Heart right ventricle (tissue), 16 donors: ENCODE results near the gene OTOGL. TPM values are rescaled to one million over a fixed set of nuclear protein-coding genes. Genes with fewer than 3 reads are reported as not detected.

Experiments used
- ATAC-seq, 8 donors: fragments of 200-7000 bp; cut with Tn5 transposase; one replicate each; pipeline ENCODE4 v1.9.1; 2020; ENCODE audit warnings: mild to moderate bottlenecking in 8 of 8, moderate library complexity in 8 of 8, moderate number of reproducible peaks in 1 of 8
- DNase-seq, 2 donors: peaks; one replicate each; pipeline ENCODE4 v3.0.0-alpha.2; 2020
- H3K27ac ChIP-seq, 10 donors: fragments of 200-600 bp; sonication (generic) in 2 of 10; one replicate each; pipeline versions ENCODE4 v1.5.0 to v1.8.0; 2020 to 2022; ENCODE audit warnings: mild to moderate bottlenecking in 3 of 10
- H3K27me3 ChIP-seq, 7 donors: fragments of 200-600 bp; one replicate each; pipeline ENCODE4 v1.8.0; 2021 to 2022; ENCODE audit warnings: mild to moderate bottlenecking in 2 of 7
- H3K36me3 ChIP-seq, 9 donors: fragments of 200-600 bp; sonication (generic) in 1 of 9; one replicate each; pipeline versions ENCODE4 v1.5.0 to v1.8.0; 2020 to 2022; ENCODE audit warnings: mild to moderate bottlenecking in 2 of 9
- H3K4me1 ChIP-seq, 9 donors: fragments of 200-600 bp; sonication (generic) in 1 of 9; one replicate each; pipeline versions ENCODE4 v1.5.0 to v1.8.0; 2020 to 2022; ENCODE audit warnings: mild to moderate bottlenecking in 4 of 9
- H3K4me3 ChIP-seq, 10 donors: fragments of 200-600 bp; sonication (generic) in 2 of 10; one replicate each; pipeline versions ENCODE4 v1.5.0 to v1.8.0; 2020 to 2022; ENCODE audit warnings: mild to moderate bottlenecking in 7 of 10, moderate library complexity in 2 of 10
- H3K9me3 ChIP-seq, 11 donors: fragments of 200-600 bp in 10 of 11; sonication (generic) in 2 of 11; one replicate each; pipeline versions ENCODE4 v1.5.0 to v1.8.0; 2013 to 2022; ENCODE audit warnings: mild to moderate bottlenecking in 2 of 11, control low read depth in 1 of 11, moderate library complexity in 1 of 11
- WGBS, 2 donors: extraction: QIAGEN DNeasy Blood & Tissue Kit; methylation state at CpG; one replicate each; pipeline ENCODE4 v1.1.7; 2013; ENCODE audit warnings: inconsistent platforms in 1 of 2; 5-methylcytosine and 5-hydroxymethylcytosine counted together
- intact Hi-C, 10 donors: fragments of 100-400 bp; cut with DNase I; formaldehyde crosslinking; loops; one replicate each; pipeline versions ENCODE4 v1.11.1 to v1.14.2; 2022
- polyA plus RNA-seq, 2 donors: library from polyadenylated mRNA; stranded (reverse); fragments of 200-250 nt; gene quantifications; one replicate each; pipeline ENCODE4 v1.2.3, GENCODE V29; 2013
- total RNA-seq, 10 donors: library from RNA; stranded (reverse); fragmentation: NEBNext Ultra II Directional in 3 of 10; extraction: Animal tissue kit (Norgen Biotek cat#: 25700) in 3 of 10; gene quantifications; one replicate each; pipeline versions ENCODE4 v1.2.1 to v1.2.4, GENCODE V29; 2021 to 2023
- TF ChIP-seq, protein P1 (sequence below), 9 donors: fragments of 200-600 bp; sonication (generic) in 2 of 9; IDR thresholded peaks; one replicate each; pipeline versions ENCODE4 v1.5.0 to v1.8.0; 2021 to 2022; ENCODE audit warnings: antibody characterized with exemption in 9 of 9, mild to moderate bottlenecking in 5 of 9, moderate library complexity in 1 of 9
- donor health status: Arrhythmogenic right ventricular cardiomyopathy.
- donor health status: ischemic (EF 13 %, LVEDD 7.1; RV severe dilation, severe dysfunction).
- donor health status: healthy with polysubstance abuse.
- donor health status: DM: no; HTN: yes; CAD: no.
- donor health status: DM: no; HTN: no; CAD: no.
- donor health status: ischemic (EF 25% LVEDD 6.9; RV normal size, moderate dysfunction).
- donor health status: ischemic (EF 25% LVEDD 5.7; RV mildly dilated, moderate dysfunction).
- donor health status: healthy.
- donor health status: DM: yes; HTN: yes; CAD: no.
- donor health status: Ischemic cardiomyopathy.
- donor health status: ischemic (EF 35%, LVEDD 5.7; RV mildly dilated, moderate dysfunction).
- donor health status: nonischemic (EF 11% LVEDD 7.7; RV severe dilation, severe dysfunction).
- donor health status: DM: yes; HTN: yes; CAD: no.
- donor health status: PGD.
- donor health status: ischemic (EF 29% LVEDD 5.4; RV normal size, mild dysfunction).
- donor health status: nonischemic (EF 23%, LVEDD 6.1; RV moderate dilation, normal function).

Gene OTOGL
- total and polyA plus RNA-seq, 12 donors: 0.04 to 1.4 (median 0.24) TPM

- TF ChIP-seq, protein P1, sequence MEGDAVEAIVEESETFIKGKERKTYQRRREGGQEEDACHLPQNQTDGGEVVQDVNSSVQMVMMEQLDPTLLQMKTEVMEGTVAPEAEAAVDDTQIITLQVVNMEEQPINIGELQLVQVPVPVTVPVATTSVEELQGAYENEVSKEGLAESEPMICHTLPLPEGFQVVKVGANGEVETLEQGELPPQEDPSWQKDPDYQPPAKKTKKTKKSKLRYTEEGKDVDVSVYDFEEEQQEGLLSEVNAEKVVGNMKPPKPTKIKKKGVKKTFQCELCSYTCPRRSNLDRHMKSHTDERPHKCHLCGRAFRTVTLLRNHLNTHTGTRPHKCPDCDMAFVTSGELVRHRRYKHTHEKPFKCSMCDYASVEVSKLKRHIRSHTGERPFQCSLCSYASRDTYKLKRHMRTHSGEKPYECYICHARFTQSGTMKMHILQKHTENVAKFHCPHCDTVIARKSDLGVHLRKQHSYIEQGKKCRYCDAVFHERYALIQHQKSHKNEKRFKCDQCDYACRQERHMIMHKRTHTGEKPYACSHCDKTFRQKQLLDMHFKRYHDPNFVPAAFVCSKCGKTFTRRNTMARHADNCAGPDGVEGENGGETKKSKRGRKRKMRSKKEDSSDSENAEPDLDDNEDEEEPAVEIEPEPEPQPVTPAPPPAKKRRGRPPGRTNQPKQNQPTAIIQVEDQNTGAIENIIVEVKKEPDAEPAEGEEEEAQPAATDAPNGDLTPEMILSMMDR (IDR thresholded peaks at IDR 0.05): no peak
- Histone ChIP-seq H3K4me1 (no peaks in the 10 kb centered on the region), H3K27ac (no peak overlapping the region), H3K36me3 (no peaks in the 10 kb centered on the region), H3K27me3 (no peaks in the 10 kb centered on the region), H3K4me3 (no peak overlapping the region), H3K9me3 (peaks cover 0 to 5% (median 0%) of the 10 kb centered on the region in 11 donors)
- DNase-seq (no peak), ATAC-seq (no peak)
- intact Hi-C loops: no loop called here
These were observed 30.7 kb downstream of the OTOGL start for GRCh38 chr12:80129895-80130530.

GRCh38 chr12:80135624-80136023, 36.3 kb downstream of the OTOGL start:
- H3K9me3 ChIP-seq: no peaks in the 10 kb centered on the region
- no peaks in the 10 kb centered on the region for H3K36me3 ChIP-seq
- H3K27ac ChIP-seq: no peak overlapping the region
- H3K4me1 ChIP-seq: no peaks in the 10 kb centered on the region
- WGBS, 2 donors: 97 to 99% methylated on average over 3 of the region's 3 CpGs
- TF ChIP-seq, protein P1 (IDR thresholded peaks at IDR 0.05): no peak
- DNase-seq (no peak), ATAC-seq (no peak)
- H3K27me3 ChIP-seq: no peaks in the 10 kb centered on the region
- intact Hi-C loops: no loop called here
- H3K4me3 ChIP-seq: no peak overlapping the region

- ATAC-seq: no peak
- intact Hi-C loops: no loop called here
These were observed 40.7 kb downstream of the OTOGL start for GRCh38 chr12:80140005-80140404.

DNA sequence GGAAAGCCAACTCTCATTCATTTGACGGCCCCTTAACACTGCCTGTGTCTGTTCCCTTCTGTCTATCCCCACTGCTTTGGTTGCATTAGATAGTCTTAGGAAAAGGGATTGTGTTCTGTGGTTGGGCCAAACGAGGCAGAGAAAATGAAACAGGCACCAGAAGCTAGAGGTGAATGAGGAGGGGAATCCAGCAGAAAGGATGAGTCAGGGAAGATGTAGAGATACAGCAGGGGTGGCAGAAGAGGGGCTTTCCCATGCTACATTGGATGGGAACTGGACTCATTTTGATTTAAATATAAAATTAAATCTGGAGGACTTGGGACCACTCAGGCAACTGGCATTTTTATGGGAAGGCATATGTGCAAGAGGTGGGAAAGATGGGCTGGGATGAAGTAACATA, 43.3 kb downstream of the OTOGL start:
- no peaks in the 10 kb centered on the region for H3K36me3 ChIP-seq
- TF ChIP-seq, protein P1 (IDR thresholded peaks at IDR 0.05): no peak
- no peak overlapping the region for H3K27ac ChIP-seq
- H3K27me3 ChIP-seq: no peaks in the 10 kb centered on the region
- WGBS, 2 donors: 56 to 76% methylated on average over 2 of the region's 2 CpGs
- intact Hi-C loops: no loop called here
- no peak overlapping the region for H3K4me3 ChIP-seq
- ATAC-seq (no peak), DNase-seq (no peak)
- no peaks in the 10 kb centered on the region for H3K4me1 ChIP-seq
- no peaks in the 10 kb centered on the region for H3K9me3 ChIP-seq

More at GRCh38 chr12:80140005-80140404, 40.7 kb downstream of the OTOGL start:
- WGBS, 2 donors: 83 to 89% methylated on average over 4 of the region's 4 CpGs
- no peaks in the 10 kb centered on the region for H3K4me1 ChIP-seq
- TF ChIP-seq, protein P1 (IDR thresholded peaks at IDR 0.05): no peak
- H3K27me3 ChIP-seq: no peaks in the 10 kb centered on the region
- no peak for DNase-seq
- H3K9me3 ChIP-seq: no peaks in the 10 kb centered on the region
- H3K27ac ChIP-seq: no peak overlapping the region
- no peak overlapping the region for H3K4me3 ChIP-seq
- H3K36me3 ChIP-seq: no peaks in the 10 kb centered on the region
